T-helper 2 cell (primary cell): ENCODE measurements around the gene BTRC.
"Not testable (repeated sequence)": the region's sequence is repeated elsewhere in the genome, so short reads cannot be mapped to it uniquely, and the experiment has no call there.

Experiments used
- DNase-seq, 5 experiments: peaks; one replicate each; pipeline versions ENCODE4 v3.0.0 to v3.0.0-alpha.2; 2012 to 2022
- total RNA-seq, 2 donors: gene quantifications; one replicate each; lab custom pipeline; 2026; lab: John Stamatoyannopoulos, UW

Gene BTRC
- total RNA-seq = 14.3 to 22.0 reads per million in 2 donors

DNA sequence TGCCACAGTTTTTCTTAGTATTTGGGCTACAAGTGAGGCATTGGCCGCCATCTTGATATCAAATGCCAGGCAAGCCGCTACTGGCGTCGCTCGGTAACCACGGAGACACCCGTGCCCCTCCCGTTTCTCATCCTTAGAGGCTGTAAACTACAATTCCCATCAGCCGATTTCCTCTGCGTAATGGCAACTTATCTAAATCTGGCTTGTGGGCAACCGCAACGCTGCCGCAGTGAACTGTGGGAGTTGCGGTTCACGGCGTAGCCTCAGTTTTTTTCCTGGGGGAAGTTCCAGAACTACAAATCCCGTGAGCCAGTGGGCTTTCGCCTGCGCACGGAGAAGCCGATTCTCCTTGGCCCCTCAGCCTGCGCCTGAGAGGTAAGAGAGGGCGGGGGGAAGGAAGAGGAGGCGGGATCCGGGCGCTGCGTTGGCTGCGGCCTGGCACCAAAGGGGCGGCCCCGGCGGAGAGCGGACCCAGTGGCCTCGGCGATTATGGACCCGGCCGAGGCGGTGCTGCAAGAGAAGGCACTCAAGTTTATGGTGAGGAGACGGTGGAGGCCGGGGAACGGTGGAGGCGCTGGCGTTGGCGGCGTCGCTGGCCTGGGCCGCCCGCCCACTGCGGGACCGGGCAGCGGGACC is at the start of gene BTRC:
BTRC (plus strand) TSS at position 474 of the 636 bp plus-strand sequence; CDS start at position 490, 16 bp downstream.
- DNase-seq = peak; percentile 85 to 100 (median 95)

DNA sequence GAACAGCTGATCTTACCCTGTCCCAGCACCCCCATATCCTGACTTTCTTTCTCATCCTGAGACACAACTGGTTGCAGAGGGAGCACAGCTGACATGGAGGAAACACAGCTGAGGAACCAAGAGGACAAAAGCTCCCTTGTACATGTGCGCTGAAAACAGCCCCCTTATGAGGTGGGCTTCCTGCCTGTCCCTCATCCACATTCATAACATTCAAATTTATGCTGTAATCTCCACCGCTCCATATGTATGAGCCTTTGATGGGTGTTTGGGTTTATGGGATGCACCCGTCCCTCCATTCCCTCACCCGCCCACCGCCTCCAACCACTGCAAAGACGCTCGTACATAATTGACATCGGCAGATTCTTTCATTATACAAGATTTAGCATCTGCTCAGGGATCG is 49.6 kb upstream of the BTRC start:
- no peak for DNase-seq

DNA sequence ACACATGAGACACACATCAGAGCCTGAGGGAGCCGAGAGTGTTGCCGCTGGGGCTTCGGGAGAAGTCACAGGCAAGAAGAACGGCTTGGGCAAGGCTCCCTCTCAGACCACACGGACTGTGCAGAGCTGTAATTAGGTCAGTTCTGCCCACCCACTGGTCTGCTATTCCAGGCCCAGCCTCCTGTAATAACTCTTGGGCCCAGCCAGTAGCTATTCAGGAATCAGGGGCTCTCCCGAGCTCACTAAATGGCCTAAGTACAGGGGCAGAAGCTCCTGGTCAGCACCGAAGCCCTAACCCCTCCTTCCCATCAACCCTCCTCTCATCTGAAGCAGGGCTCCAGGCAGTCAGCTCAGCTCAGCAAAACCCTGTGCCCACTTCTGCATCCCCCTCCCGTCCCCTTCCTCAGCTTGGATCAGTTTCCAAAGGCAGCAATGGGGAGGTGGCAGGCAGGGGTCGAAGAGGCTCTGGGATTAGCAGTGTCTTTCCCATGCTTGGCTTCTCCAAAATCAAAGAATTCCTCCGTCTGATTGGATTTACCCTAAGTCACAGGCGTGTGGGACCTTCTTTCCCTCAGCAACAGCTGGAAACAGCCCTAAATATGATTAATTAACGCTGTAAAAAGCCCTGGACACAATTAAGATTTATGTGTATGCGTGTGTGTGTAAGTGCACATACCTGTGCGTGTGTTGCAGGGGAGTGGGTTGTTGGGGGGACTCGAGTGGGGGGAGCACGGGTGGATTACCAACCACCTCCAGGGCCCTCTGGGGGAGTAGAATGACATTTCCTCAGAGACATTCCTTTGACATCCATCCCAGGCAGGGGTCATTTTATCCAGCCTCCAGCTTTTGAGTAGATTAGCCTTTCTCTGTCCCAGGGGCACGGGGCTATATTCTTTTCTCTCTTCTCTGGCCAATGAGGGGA is 48.4 kb upstream of the BTRC start:
- no peak for DNase-seq

DNA sequence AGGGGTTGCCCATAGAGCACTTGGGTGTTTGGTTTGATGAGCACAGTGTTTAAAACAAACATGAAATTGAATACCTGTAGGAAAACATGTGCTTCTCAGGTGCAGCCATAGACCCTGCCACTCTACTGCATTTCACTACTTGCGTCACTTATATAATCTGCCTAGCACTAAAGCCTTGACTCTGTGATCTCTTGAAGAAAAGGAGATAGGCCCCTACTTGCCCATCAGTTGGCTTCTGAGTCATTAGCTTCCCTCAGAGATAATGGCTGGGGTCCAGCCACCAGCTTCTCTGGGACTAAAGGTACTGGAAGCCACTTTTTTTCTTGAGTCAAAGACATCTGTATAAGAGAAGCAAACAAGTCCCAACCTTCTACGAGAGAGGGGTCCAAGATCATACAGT is 45.9 kb upstream of the BTRC start:
- DNase-seq = no peak

DNA sequence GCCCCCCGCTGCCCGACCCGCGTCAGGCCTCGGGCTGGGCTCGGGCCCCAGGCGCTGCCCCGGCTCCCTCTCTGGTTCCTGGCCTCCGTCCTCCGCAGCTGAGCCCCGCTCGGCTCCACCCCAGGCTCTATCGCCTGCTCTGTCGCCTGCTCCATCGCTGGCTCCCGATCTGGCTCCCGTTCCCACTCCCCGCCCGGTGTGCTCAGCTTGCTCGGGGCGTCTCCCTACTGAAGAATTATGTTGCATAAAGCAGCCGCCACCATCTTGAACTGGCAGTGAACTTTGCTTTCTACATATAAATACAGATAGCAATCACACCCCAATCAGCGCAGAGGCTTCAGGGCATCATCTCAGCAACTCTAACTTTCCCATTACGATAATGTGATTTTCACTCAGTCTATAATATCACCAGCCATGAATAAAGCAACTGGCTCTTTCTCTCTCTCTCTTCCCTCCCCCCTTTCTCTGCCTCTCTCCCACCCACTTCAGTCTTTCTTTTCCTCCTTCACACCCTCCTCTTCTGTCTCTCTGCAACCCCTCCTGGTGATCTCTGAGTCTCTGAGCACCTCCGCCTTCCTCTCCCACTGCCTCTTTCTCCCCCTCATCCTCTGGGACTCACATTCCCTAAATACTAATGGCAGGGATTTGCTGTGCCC is 43.3 kb upstream of the BTRC start:
- DNase-seq = no peak

DNA sequence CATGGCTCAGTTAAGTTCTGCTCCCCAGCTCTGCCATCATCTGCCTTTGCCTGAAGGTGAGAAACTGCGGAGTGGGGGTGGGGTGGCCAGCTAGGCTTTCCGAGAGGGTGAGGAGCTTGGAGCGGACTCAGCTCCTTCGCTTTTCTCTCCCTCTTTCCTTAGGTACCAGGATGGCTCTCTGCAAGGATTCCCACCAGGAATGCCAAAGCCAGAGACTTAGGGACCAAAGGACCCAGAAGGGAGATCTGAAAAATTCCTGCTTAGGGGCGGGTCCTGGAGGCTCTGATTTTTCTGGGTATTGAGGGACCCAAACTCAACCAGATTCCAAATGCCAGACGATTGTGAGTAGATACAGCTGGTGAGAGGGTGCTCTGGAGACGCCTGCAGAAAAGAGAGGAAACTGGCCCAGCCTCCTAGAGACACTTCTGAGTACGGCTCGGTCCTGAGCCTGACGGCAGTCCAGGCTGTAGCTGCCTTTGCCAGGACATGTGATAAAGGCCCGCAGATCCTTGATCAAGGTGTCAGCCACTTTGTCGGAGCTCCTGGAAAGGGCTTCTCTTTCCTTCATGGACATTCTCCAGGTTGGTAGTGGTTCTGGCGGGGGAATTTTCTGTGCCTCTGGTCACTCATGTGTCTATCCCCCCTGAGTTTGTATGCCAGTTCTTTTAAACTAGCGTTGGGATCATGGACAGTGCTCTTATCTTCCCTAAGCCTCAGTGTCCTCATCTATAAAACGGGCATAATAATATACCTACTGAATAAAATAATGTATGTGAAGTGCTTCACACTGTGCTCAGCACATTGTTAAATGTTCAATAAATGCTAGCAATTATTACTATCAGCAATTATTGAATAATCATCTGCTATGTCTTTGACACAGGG is 42.5 kb upstream of the BTRC start:
- no peak for DNase-seq

DNA sequence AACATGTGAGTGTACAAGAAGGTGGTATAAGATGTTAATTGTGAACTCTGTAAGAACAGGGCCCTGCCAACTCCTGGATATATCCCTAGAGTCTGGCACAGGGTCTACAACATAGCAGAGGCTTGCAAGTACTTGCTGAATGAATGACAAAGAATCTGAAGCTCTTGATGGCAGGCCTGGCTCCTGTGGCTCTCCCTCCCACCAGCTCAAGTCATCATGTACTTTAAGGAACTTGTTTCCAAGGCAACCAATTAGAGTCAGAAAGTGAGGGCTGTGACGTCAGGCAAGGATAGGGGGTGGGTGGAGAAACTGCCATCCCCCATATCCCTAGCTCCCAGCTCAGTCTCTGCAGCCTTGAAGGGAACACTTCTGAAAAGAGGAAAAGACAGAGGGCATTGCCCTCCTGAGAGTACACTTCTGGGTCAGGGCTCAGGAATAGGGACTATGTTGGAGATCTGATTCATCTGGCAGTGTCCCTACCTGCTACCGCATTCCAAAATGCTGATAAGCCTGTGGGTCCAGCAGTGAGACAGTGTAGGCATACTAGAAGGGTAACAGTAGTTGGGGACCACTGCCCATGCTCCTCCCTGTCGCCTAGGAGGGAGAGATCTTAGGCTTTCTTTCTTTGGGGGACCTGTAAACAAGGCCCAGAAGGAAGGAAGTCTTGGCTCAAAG is 34.6 kb upstream of the BTRC start:
- DNase-seq = no peak

DNA sequence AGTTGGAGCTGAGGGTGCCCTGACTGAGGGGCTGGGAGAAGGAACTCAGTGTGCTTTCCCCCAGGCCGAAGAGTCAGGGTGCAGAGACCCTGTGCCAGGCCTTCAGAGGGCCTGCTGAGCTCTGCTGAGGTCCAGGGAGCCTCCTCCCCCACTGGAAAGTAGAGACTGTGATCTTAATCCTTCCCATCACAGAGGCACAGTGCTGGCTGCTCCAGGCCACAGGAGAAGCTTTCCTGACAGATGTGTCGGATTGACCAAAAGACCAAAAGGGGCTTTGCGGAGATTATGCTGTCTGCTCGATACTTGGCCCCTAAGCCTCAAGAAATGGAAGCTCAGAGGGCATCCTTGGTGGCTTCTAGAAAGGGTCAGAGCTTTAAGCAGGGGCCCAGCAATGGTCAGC is 32.9 kb upstream of the BTRC start:
- DNase-seq = no peak

DNA sequence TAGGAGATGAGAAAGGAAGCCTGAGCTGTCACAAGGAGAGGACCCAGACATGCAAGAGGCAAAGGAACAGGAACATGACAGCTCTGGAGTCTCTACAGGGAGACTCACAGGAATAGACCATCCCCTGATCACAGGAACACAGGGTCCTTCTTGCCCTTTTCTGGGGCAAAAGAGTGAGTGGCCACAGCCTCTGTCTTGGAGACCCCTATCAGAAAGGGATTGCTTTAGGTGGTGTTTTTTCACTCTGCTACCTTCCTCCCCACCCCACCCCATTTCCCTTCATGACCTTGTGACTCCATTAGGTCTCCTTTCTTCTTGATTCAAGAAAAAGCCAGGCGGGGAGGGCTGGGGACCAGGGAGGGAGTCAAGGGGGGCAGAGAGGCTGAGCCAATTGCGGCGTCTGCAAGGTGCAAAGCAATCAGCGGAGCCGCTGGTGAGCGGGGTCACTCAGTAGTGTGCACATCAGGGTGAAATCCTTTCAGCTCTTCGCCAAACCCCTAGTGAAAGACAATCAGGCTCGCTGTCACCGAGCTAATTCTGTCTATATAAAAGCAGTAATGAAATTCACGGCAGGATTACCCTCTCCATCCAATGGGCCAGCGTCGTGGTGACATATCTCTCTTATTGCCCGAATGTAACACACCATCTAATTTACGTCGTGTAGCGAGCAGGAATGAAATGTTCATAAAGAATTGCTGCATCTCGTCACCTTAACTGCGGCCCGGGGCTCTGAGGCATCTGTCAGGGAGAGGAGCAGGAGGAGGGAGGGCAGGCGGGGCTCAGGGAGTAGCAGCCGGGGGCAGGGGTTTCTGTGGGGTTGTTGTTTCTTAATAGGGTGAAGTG is 31.5 kb upstream of the BTRC start:
- DNase-seq = no peak

DNA sequence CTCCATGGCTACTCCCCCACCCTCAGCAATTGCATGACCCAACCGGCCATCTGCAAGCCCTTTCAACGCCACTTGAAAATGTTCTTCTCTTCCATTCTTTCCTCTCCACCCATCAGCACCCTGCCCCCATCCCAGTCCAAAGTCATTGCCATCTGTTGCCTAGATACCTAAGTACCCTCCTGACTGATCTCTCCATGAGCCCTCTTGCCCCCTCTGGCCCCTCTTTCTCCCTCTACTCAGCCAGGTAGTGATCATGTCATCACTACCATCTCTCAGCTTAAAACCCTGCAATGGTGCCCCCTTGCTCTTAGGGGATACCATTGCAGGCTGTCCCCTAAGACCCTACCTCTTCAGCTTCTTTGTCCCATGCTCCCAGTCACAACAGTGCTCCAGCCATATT is 30.5 kb upstream of the BTRC start:
- DNase-seq = no peak

DNA sequence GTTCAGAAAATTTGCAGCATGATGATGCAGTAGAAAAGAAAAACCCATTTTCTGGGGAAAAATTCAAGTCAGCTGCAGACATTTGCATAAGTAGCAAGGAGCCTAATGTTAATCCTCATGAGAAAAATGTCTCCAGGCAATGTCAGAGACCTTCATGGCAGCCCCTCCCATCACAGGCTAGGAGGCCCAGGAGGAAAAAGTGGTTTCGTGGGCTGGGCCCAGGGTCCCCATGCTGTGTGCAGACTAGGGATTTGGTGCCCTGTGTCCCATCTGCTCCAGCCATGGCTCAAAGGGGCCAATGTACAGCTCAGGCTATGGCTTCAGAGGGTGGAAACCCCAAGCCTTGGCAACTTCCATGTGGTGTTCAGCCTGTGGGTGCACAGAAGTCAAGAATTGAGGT is 26.5 kb upstream of the BTRC start:
- not testable (repeated sequence) for DNase-seq

DNA sequence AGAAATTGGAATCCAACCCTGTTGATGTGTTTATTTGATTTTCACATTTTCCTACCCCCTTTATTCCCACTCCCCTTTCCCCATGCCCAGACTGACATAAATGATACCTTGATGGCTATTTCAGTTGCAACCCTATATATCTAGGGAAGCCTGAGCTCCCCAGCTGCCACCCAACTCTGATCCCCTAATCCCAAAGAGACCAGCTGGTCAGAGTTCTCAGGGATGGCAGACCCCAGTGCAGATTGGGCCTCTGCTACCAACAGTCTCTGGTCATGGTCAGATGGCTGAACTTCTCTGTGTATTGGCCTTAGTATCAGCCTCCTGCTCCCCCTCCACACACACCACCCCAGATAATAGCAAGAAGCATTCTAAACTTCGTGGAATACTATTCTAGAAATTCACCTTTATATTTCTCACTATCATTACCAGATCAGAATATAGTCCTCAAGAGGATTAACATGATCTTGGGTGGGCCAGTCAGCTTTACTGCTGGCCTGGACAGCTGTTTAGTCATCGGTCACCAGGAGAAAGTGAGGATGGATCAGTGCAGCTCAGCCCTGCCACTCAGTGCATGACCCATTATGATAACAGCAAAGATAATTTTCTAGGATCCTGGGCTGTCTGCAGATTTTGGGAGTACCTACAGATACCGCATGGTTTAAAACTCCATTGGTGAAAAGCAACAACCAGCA is 24.5 kb upstream of the BTRC start:
- no peak for DNase-seq

DNA sequence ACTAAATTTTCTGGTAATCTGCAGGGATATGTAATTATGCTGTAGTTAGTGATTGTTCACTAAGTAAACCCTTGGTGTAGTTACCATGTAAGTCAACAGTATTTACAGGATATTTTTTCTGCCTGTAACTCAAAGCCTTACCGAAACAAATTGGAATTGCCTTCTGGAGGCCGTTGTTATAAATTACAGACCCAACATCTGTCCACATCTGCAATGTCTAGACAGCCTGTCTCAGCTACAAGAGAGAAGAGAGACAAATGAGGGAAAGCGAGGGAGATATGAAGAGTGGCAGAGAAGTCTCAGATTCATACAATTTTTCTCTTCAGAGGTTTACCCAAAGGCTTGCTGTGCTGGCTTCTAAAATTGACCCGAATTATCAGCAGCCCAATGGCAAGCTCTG is 23.7 kb upstream of the BTRC start:
- no peak for DNase-seq

DNA sequence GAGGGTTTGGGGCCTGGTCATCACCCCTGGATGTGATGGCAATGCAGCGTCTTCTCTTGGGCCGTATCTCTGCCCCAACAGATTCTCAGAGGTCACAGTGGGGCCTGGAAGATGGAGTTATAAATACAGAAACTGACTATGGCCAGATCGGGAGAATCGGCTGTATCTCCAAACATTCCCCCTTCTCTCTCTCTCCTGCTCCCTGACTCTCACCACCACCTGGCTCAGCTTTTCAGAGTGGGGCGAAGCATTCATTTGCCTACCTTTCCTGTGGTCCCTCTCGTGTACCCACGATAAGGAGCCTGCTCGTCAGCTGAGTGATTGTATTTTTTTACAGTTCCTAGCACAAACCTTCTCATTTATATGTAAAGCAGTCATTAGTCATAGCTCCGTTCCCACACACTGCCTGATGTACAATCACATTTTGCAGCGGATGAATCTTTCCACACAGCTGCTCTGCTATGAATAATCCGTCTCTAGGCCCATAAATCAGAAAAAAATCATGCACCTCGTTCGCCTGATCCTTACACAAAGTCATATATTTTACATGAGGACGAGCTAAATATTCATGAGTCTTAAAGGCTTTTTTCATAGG is 23.2 kb upstream of the BTRC start:
- no peak for DNase-seq

DNA sequence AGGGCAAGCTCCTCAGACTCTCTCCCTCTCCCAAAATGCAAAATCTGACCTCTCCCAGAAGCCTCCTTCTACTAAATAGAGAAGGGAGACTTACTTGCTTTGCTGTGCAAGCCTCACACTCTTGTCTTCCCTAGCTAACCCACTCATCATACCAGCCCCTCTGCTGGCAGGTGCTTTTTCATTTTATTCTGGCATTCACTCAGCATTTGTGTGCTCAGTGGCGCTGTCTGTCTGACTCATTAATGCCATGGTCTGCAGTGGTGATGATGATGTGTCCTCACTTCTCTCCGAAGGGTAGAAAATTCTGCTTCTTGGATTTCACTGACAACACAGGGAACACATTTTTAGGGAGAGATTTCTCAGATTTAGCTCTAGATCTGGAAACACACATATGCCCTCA is 22.0 kb upstream of the BTRC start:
- no peak for DNase-seq

DNA sequence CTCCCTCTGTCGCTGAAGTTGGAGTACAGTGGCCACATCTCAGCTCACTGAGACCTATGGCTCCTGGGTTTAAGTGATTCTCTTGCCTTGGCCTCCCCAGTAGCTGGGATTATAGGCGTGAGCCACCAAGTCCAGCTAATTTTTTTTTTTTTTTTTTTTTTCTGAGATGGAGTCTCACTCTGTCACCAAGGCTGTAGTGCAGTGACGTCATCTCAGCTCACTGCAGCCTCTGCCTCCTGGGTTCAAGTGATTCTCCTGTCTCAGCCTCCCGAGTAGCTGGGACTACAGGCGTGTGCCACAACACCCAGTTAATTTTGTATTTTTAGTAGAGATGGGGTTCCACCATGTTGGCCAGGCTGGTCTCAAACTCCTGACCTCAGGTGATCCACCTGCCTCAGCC is 19.7 kb upstream of the BTRC start:
- not testable (repeated sequence) for DNase-seq

DNA sequence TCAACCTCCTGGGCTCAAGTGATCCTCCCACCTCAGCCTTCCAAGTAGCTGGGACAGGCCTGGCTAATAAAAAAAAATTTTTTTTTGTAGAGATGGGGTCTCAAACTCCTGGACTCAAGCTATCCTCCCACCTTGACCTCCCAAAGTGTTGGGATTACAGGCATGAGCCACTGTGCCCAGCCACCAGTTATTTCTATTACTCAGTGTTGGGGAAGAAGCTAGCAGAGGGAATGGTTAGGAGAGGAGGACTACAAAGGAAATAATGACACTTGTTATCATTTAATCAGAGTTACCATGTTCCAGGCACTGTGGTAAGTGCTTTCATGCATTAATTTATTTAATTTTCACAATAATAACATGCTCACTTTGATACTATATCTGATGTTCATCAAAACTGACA is 17.6 kb upstream of the BTRC start:
- no peak for DNase-seq

DNA sequence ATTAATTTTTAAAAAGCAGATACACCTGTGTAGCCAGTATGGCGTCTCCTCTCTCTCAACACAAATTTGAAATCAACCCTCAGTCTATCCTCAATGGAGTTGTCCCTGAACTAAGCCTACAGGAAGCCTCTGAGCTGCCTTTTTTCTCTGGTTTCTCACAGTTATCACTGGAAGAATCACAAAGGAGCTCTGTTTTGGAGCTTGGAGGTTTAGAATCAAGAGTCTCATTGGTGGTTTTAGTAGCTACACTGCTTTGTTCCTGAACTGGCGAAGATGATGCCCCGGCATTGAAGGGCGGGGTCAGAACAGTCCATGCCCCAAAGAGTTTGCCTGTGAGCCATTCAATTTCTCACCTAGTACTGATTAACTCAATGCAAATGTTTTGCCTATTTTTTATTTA is 16.1 kb upstream of the BTRC start:
- no peak for DNase-seq

DNA sequence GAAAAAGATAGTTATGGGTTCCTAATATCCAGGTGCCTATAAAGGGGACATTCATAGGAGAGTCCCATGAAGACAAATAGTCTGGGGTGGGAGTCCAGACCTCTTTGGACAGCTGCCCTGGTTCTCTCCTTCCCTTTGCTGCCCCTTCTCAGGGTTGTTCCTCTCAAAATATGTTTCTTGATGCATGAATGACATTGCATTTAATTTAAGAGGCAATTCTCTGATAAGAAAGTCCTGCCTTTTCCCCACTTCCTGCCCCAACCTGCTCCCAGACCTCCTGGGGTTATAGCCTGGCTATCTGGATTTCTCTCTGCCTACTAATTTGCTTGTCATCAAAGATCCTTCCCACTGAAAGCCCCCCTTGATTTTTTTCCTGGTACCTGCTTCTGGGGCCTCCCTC is 12.5 kb upstream of the BTRC start:
- DNase-seq = no peak

DNA sequence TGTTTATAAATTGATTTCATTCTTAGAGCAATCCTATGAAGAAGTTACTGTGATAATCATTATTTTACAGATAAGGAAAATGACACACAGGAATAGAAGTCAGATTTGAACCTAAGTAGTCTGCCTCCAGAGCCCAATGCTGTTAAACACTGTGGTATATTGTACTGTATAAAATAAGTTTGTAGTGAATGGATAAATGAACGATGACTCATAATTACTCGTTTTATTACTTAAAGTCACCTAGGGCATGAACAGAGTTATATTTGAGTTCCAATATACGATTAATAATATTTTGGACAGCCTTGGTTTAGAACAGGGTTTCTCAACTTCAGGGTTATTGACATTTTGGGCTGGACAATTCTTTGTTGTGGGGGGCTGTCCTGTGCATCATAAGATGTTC is 7.8 kb upstream of the BTRC start:
- no peak for DNase-seq
